DMS79 (cell line): ENCODE results near the gene SYNJ1.
"Not testable (repeated sequence)": the region's sequence is repeated elsewhere in the genome, so short reads cannot be mapped to it uniquely, and the experiment has no call there.

Experiments used
- DNase-seq: peaks from one replicate; lab custom pipeline; 2025; lab: John Stamatoyannopoulos, UW

Gene SYNJ1

GRCh38 chr21:32612075-32612998 is 115.5 kb downstream of the SYNJ1 start, which contains the start of gene CFAP298:
TSS of gene CFAP298 (minus strand) at chr21:32612377. CDS start at chr21:32612243, 134 bp downstream.
- peak; percentile 81 for DNase-seq

- DNase-seq, result no peak
Observed at GRCh38 chr21:32611471-32611997, 116.3 kb downstream of the SYNJ1 start.

- not testable (repeated sequence) for DNase-seq
Observed at GRCh38 chr21:32610940-32611339, 116.9 kb downstream of the SYNJ1 start.

- DNase-seq, result no peak
Observed at GRCh38 chr21:32608851-32609250, 119.0 kb downstream of the SYNJ1 start.

GRCh38 chr21:32605469-32605868 is 122.3 kb downstream of the SYNJ1 start:
- no peak for DNase-seq

- DNase-seq, result peak; percentile 34
Observed at GRCh38 chr21:32604464-32604863, 123.3 kb downstream of the SYNJ1 start.

GRCh38 chr21:32603131-32603530 is 124.7 kb downstream of the SYNJ1 start:
- no peak for DNase-seq

GRCh38 chr21:32602099-32602498 is 125.7 kb downstream of the SYNJ1 start:
- DNase-seq, result no peak

GRCh38 chr21:32599526-32599925 is 128.3 kb downstream of the SYNJ1 start:
- DNase-seq, result peak; percentile 80

- peak; percentile 86 for DNase-seq
Observed at GRCh38 chr21:32599091-32599490, 128.7 kb downstream of the SYNJ1 start.

GRCh38 chr21:32597205-32597604 is 130.6 kb downstream of the SYNJ1 start:
- DNase-seq, result no peak

GRCh38 chr21:32595431-32595830 is 132.4 kb downstream of the SYNJ1 start:
- DNase-seq, result no peak

GRCh38 chr21:32593690-32594089 is 134.1 kb downstream of the SYNJ1 start:
- no peak for DNase-seq

- no peak for DNase-seq
Observed at GRCh38 chr21:32592929-32593502, 134.8 kb downstream of the SYNJ1 start.

GRCh38 chr21:32590130-32590529 is 137.7 kb downstream of the SYNJ1 start:
- no peak for DNase-seq

GRCh38 chr21:32587651-32588050 is 140.2 kb downstream of the SYNJ1 start:
- DNase-seq, result no peak

- no peak for DNase-seq
Observed at GRCh38 chr21:32587120-32587519, 140.7 kb downstream of the SYNJ1 start.

- no peak for DNase-seq
Observed at GRCh38 chr21:32585970-32586369, 141.8 kb downstream of the SYNJ1 start.

GRCh38 chr21:32585042-32585710 is 142.6 kb downstream of the SYNJ1 start, which contains the start of gene TCP10L:
TSS of gene TCP10L (minus strand) at chr21:32585523. CDS start at chr21:32584304, 1,219 bp downstream.
- DNase-seq, result no peak

- no peak for DNase-seq
Observed at GRCh38 chr21:32584472-32584871, 143.3 kb downstream of the SYNJ1 start.

GRCh38 chr21:32581732-32582131 is 146.1 kb downstream of the SYNJ1 start:
- no peak for DNase-seq

- no peak for DNase-seq
Observed at GRCh38 chr21:32580949-32581348, 146.9 kb downstream of the SYNJ1 start.
